Activated B cell treated with CpG ODN at 0.5 μM for 24 hours (primary cell): ENCODE results near the gene PPAN. TPM values are rescaled to one million over a fixed set of nuclear protein-coding genes. Genes with fewer than 3 reads are reported as not detected.

Source experiments
- ATAC-seq: fragments of 200-7000 bp; cut with Tn5 transposase; one replicate; pipeline ENCODE4 v1.10.0; 2021; ENCODE audit warnings: low read depth, mild to moderate bottlenecking, moderate library complexity
- CTCF ChIA-PET: fragments of 350-600 bp; sonication (Branson Sonifier 250); formaldehyde crosslinking; loops from one replicate; lab custom pipeline; 2021; ENCODE audit warnings: antibody characterized with exemption; lab: Charles Lee
- POLR2A ChIA-PET: fragments of 350-600 bp; sonication (Branson Sonifier 250); formaldehyde crosslinking; loops from one replicate; lab custom pipeline; 2021; ENCODE audit warnings: antibody characterized with exemption; lab: Charles Lee
- DNase-seq: peaks from one replicate; pipeline ENCODE4 v3.0.0; 2022
- H3K27ac Mint-ChIP-seq: one replicate; pipeline ENCODE4 v1.8.0; 2020; ENCODE audit warnings: mixed read lengths
- H3K27me3 Mint-ChIP-seq: one replicate; pipeline ENCODE4 v1.8.0; 2021; ENCODE audit warnings: mixed read lengths
- H3K36me3 Mint-ChIP-seq: one replicate; pipeline ENCODE4 v1.8.0; 2021; ENCODE audit warnings: low read depth, mixed read lengths
- H3K4me1 Mint-ChIP-seq: one replicate; pipeline ENCODE4 v1.8.0; 2021; ENCODE audit warnings: mixed read lengths
- H3K4me3 Mint-ChIP-seq: one replicate; pipeline ENCODE4 v1.8.0; 2020; ENCODE audit warnings: mild to moderate bottlenecking, mixed read lengths
- H3K9me3 Mint-ChIP-seq: one replicate; pipeline ENCODE4 v1.8.0; 2020; ENCODE audit warnings: mixed read lengths
- CTCF ChIP-seq: fragments of 200-600 bp; IDR thresholded peaks from one replicate; pipeline ENCODE4 v1.8.0; 2022; ENCODE audit warnings: antibody characterized with exemption, mild to moderate bottlenecking
- intact Hi-C: fragments of 100-400 bp; cut with micrococcal nuclease; formaldehyde crosslinking; loops from one replicate; pipeline ENCODE4 v1.15.1; 2024
- total RNA-seq: library from RNA; stranded (reverse); gene quantifications from 2 replicates; pipeline ENCODE4 v1.2.3, GENCODE V29; 2022

PPAN gene
- total RNA-seq, 1 donor from 2014 or later, result 119 TPM

- DNase-seq, result no peak
- Mint-ChIP-seq H3K27me3 (no peaks in the 10 kb centered on the region), H3K4me1 (no peaks in the 10 kb centered on the region), H3K27ac (no peak overlapping the region), H3K36me3 (peaks cover 83% of the 10 kb centered on the region), H3K9me3 (no peaks in the 10 kb centered on the region), H3K4me3 (no peak overlapping the region)
- ChIA-PET CTCF (no interaction called here), POLR2A (no interaction called here)
- TF ChIP-seq CTCF, result no peak
- intact Hi-C loops, result no loop called here
- ATAC-seq, result no peak
Measured at GRCh38 chr19:10152100-10152499, 45.9 kb downstream of the PPAN start.

GRCh38 chr19:10155839-10156238, 49.7 kb downstream of the PPAN start:
- ChIA-PET POLR2A (no interaction called here), CTCF (no interaction called here)
- no peaks in the 10 kb centered on the region for H3K4me1 Mint-ChIP-seq
- H3K4me3 Mint-ChIP-seq, result no peak overlapping the region
- peaks cover 88% of the 10 kb centered on the region for H3K36me3 Mint-ChIP-seq
- intact Hi-C loops, result no loop called here
- no peak for DNase-seq
- no peak for ATAC-seq
- H3K27ac Mint-ChIP-seq, result no peak overlapping the region
- TF ChIP-seq CTCF, result no peak
- H3K27me3 Mint-ChIP-seq, result no peaks in the 10 kb centered on the region
- no peaks in the 10 kb centered on the region for H3K9me3 Mint-ChIP-seq

GRCh38 chr19:10158071-10158470, 51.9 kb downstream of the PPAN start:
- H3K4me1 Mint-ChIP-seq, result no peaks in the 10 kb centered on the region
- H3K36me3 Mint-ChIP-seq, result peaks cover 85% of the 10 kb centered on the region
- POLR2A ChIA-PET, result no interaction called here

GRCh38 chr19:10158485-10158884, 52.3 kb downstream of the PPAN start:
- no peak for TF ChIP-seq CTCF
- no peak for DNase-seq
- Mint-ChIP-seq H3K27me3 (no peaks in the 10 kb centered on the region), H3K36me3 (peaks cover 88% of the 10 kb centered on the region), H3K4me3 (no peak overlapping the region), H3K27ac (no peak overlapping the region), H3K4me1 (no peaks in the 10 kb centered on the region), H3K9me3 (no peaks in the 10 kb centered on the region)
- POLR2A ChIA-PET, result no interaction called here
- no peak for ATAC-seq
- CTCF ChIA-PET, result no interaction called here
- intact Hi-C loops, result no loop called here

More at GRCh38 chr19:10158071-10158470, 51.9 kb downstream of the PPAN start:
- Mint-ChIP-seq H3K27ac (no peak overlapping the region), H3K27me3 (no peaks in the 10 kb centered on the region), H3K9me3 (no peaks in the 10 kb centered on the region), H3K4me3 (no peak overlapping the region)
- no peak for DNase-seq
- ATAC-seq, result no peak
- CTCF ChIA-PET, result no interaction called here
- intact Hi-C loops, result no loop called here
- TF ChIP-seq CTCF, result no peak

- Mint-ChIP-seq H3K4me1 (no peaks in the 10 kb centered on the region), H3K27ac (no peak overlapping the region), H3K36me3 (peaks cover 84% of the 10 kb centered on the region), H3K27me3 (no peaks in the 10 kb centered on the region), H3K4me3 (no peak overlapping the region), H3K9me3 (no peaks in the 10 kb centered on the region)
- DNase-seq, result no peak
- CTCF ChIA-PET, result no interaction called here
- POLR2A ChIA-PET, result no interaction called here
- intact Hi-C loops, result no loop called here
- TF ChIP-seq CTCF, result no peak
- ATAC-seq, result no peak
Measured at GRCh38 chr19:10159610-10160009, 53.4 kb downstream of the PPAN start.

Other genes starting within 250 kb of the PPAN start
- not detected in 2 replicates for gene OLFM2, start 169.8 kb upstream of the PPAN start, total RNA-seq
- not detected in 2 replicates for gene COL5A3, start 95.9 kb upstream of the PPAN start, total RNA-seq
- gene RDH8, start 92.9 kb upstream of the PPAN start, total RNA-seq, result not detected in 2 replicates
- 61.3 and 61.4 TPM in 2 replicates for gene SHFL, start 20.0 kb upstream of the PPAN start, total RNA-seq
- gene ANGPTL6, start 3.7 kb upstream of the PPAN start, total RNA-seq, result 16.4 and 18.4 TPM in 2 replicates
- 33.1 and 42.6 TPM in 2 replicates for gene P2RY11, start 5.3 kb downstream of the PPAN start, total RNA-seq
- gene EIF3G, start 13.5 kb downstream of the PPAN start, total RNA-seq, result 332 and 371 TPM in 2 replicates
- 136 and 156 TPM in 2 replicates for gene DNMT1, start 88.6 kb downstream of the PPAN start, total RNA-seq
- gene S1PR2, start 125.0 kb downstream of the PPAN start, total RNA-seq, result 5.3 and 5.6 TPM in 2 replicates
- gene MRPL4, start 145.9 kb downstream of the PPAN start, total RNA-seq, result 66.9 and 68.3 TPM in 2 replicates
- 32.6 and 37.4 TPM in 2 replicates for gene ICAM1, start 164.8 kb downstream of the PPAN start, total RNA-seq
- 0.71 and 0.95 TPM in 2 replicates for gene ICAM4, start 180.6 kb downstream of the PPAN start, total RNA-seq
- 0.76 and 1.2 TPM in 2 replicates for gene ICAM5, start 183.6 kb downstream of the PPAN start, total RNA-seq
- 4.5 and 5.1 TPM in 2 replicates for gene ZGLP1, start 203.5 kb downstream of the PPAN start, total RNA-seq
- 12.8 and 15.0 TPM in 2 replicates for gene FDX2, start 209.7 kb downstream of the PPAN start, total RNA-seq
- 77.0 and 80.8 TPM in 2 replicates for gene RAVER1, start 227.2 kb downstream of the PPAN start, total RNA-seq
- 147 and 166 TPM in 2 replicates for gene ICAM3, start 233.3 kb downstream of the PPAN start, total RNA-seq